SK-N-MC (cell line): ENCODE results near the gene EN2.

Experiments used
- EZH2 ChIP-seq: fragments of 200-600 bp; sonication (generic); IDR thresholded peaks from one replicate; pipeline ENCODE4 v1.6.1; 2017; ENCODE audit warnings: antibody characterized with exemption
- POLR2AphosphoS5 ChIP-seq: IDR thresholded peaks from 2 replicates; pipeline ENCODE4 v1.6.1; 2012; ENCODE audit warnings: mild to moderate bottlenecking, low read depth, low read length, borderline replicate concordance

DNA sequence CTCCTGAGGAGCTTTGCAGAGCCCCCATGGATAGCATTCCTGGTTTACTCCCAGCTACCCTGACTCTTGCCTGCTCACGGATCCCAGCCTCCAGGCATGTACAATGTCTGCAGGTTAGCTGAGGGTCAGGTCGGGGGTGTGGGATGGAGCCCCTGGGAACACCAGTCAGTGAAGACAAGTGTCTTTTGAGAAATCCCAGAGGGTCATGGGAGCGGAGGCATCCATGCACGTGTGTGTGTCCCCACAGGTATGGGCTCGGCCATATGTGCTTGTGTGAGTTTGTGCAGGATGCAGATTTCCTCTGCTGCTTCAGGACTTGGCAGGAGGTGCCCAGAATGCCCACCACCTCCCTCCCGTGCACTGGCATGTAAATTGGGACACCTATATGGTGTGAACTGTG lies 28.3 kb upstream of the EN2 start:
- no peak for TF ChIP-seq EZH2
- TF ChIP-seq POLR2AphosphoS5, result no peak
